Measurements from ENCODE around the gene TMEM243. TPM values are rescaled to one million over a fixed set of nuclear protein-coding genes. Genes with fewer than 3 reads are reported as not detected.

TMEM243 gene
- total RNA-seq, 2 experiments from 2014 or later: 67.0 to 67.2 TPM

DNA sequence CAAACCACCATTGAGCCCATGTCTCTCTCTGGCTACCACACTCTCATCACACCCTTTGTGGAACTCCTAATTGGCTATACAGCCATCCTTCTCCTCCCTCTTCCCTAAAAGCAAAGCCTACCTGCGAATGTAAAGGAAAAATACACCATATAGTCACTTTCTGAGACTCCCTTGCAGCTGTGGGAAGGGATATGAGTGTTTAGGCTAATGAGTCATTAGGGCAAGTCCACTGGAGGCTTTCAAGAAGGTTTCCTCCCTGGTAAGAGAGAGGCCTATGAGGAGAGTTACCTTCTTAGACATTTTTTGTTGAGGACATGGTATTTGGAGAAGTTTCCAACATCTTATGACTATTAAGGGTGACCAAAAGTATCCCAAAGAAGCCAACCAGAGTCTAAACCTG lies 4.1 kb upstream of the TMEM243 start:
- CTCF ChIA-PET: interaction anchor here (0.9 to 2.0 kb wide), 5 partner anchors 12 to 70 kb away, joined by 3 to 5 read pairs (median 3); no protein-coding TSS in a partner anchor
- peaks cover 2% of the 10 kb centered on the region for H3K27me3 Mint-ChIP-seq
- no peak for ATAC-seq
- POLR2A ChIA-PET: interaction anchor here (0.5 kb wide), 1 partner anchor 14 kb away, joined by 3 read pairs; no protein-coding TSS in a partner anchor
- peaks cover 19% of the 10 kb centered on the region for H3K4me1 Mint-ChIP-seq (ENCODE audit: low read depth)
- peaks cover 14% of the 10 kb centered on the region for H3K36me3 Mint-ChIP-seq (ENCODE audit: low read depth)
- no peaks in the 10 kb centered on the region for H3K9me3 Mint-ChIP-seq
- no peak overlapping the region for H3K4me3 Mint-ChIP-seq
- intact Hi-C loops (cut with micrococcal nuclease): loop anchor here (10.0 kb wide), 1 partner anchor 169 kb away; the partner anchor contains the start of gene ELAPOR2
- DNase-seq: peak; percentile 10
- H3K27ac Mint-ChIP-seq: no peak overlapping the region
- TF ChIP-seq, protein P1, sequence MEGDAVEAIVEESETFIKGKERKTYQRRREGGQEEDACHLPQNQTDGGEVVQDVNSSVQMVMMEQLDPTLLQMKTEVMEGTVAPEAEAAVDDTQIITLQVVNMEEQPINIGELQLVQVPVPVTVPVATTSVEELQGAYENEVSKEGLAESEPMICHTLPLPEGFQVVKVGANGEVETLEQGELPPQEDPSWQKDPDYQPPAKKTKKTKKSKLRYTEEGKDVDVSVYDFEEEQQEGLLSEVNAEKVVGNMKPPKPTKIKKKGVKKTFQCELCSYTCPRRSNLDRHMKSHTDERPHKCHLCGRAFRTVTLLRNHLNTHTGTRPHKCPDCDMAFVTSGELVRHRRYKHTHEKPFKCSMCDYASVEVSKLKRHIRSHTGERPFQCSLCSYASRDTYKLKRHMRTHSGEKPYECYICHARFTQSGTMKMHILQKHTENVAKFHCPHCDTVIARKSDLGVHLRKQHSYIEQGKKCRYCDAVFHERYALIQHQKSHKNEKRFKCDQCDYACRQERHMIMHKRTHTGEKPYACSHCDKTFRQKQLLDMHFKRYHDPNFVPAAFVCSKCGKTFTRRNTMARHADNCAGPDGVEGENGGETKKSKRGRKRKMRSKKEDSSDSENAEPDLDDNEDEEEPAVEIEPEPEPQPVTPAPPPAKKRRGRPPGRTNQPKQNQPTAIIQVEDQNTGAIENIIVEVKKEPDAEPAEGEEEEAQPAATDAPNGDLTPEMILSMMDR (IDR thresholded peaks at IDR 0.05): no peak

- Mint-ChIP-seq H3K4me3 (peak overlapping the region; percentile 98), H3K9me3 (no peaks in the 10 kb centered on the region), H3K27me3 (peaks cover 2% of the 10 kb centered on the region), H3K36me3 (ENCODE audit: low read depth) (peaks cover 33% of the 10 kb centered on the region), H3K27ac (peak overlapping the region; percentile 61), H3K4me1 (ENCODE audit: low read depth) (peaks cover 18% of the 10 kb centered on the region)
- ChIA-PET CTCF (interaction anchor here (0.6 to 3.0 kb wide), 11 partner anchors 12 to 294 kb away, joined by 3 to 14 read pairs (median 4); partner anchors contain the start of genes DMTF1 and ELAPOR2), POLR2A (interaction anchor here (0.7 to 7.7 kb wide), 11 partner anchors 10 to 380 kb away, joined by 3 to 90 read pairs (median 7); partner anchors contain the start of genes ABCB1, CROT and DMTF1)
- TF ChIP-seq, protein P1 (IDR thresholded peaks at IDR 0.05): no peak
- peak; percentile 13 for DNase-seq
- intact Hi-C loops (cut with micrococcal nuclease): loop anchor here (10.0 kb wide), 1 partner anchor 166 kb away; the partner anchor contains the start of gene ELAPOR2
- ATAC-seq: no peak
Measured at GRCh38 chr7:87220734-87221215, 1.2 kb upstream of the TMEM243 start.

GRCh38 chr7:87220026-87220733 lies 648 bp upstream of the TMEM243 start:
- peak; percentile 57 for ATAC-seq
- intact Hi-C loops (cut with micrococcal nuclease): loop anchor here (10.0 kb wide), 1 partner anchor 165 kb away; the partner anchor contains the start of gene ELAPOR2
- ChIA-PET CTCF (interaction anchor here (0.6 to 3.0 kb wide), 12 partner anchors 13 to 293 kb away, joined by 3 to 14 read pairs (median 4); partner anchors contain the start of genes DMTF1 and ELAPOR2), POLR2A (interaction anchor here (0.7 to 7.7 kb wide), 20 partner anchors 9 to 380 kb away, joined by 3 to 90 read pairs (median 4); partner anchors contain the start of genes ABCB1, CROT and DMTF1)
- peak; percentile 90 for DNase-seq
- TF ChIP-seq, protein P1 (IDR thresholded peaks at IDR 0.05): no peak
- peaks cover 2% of the 10 kb centered on the region for H3K27me3 Mint-ChIP-seq
- H3K9me3 Mint-ChIP-seq: no peaks in the 10 kb centered on the region
- peaks cover 21% of the 10 kb centered on the region for H3K4me1 Mint-ChIP-seq (ENCODE audit: low read depth)
- peaks cover 37% of the 10 kb centered on the region for H3K36me3 Mint-ChIP-seq (ENCODE audit: low read depth)
- H3K4me3 Mint-ChIP-seq: peak overlapping the region; percentile 98
- H3K27ac Mint-ChIP-seq: peak overlapping the region; percentile 98

DNA sequence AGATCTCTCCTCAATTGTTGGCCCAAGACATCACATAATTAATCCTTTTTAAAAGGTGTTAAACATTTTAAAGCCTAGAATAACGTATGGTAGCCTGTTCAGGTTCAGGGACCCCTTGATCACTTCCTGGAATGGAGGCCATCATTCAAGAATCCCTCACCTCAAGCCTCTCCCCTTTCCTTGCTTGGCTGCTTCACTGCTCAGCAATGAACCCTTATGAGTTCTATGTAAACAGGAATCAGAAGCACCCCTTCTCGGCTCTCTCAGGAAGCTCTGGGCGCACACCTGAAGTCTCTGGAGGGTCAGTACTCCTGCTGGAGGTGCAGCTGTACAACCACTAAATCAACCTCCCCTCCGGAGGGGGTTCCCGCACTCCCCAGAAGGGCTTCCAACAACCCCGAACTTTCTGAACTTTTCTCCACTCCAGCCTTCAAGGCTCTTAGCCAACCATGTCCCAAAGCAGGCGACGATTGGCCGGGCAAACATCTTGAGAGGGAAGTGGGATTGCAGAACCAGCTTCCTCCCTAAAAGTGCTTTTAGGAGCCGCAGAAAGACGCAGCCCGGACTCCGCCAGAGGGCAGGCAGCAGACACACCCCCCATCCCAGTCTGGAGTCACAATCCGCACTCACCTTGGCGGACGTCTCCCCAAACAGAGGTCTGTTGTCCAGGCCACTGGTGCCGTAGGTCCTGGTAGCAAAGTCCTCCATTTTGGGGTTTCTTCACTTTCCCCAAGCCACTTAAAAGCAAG lies 562 bp downstream of the TMEM243 start:
- intact Hi-C loops (cut with micrococcal nuclease): no loop called here
- peak overlapping the region; percentile 98 for H3K4me3 Mint-ChIP-seq
- H3K9me3 Mint-ChIP-seq: no peaks in the 10 kb centered on the region
- peaks cover 31% of the 10 kb centered on the region for H3K4me1 Mint-ChIP-seq (ENCODE audit: low read depth)
- CTCF ChIA-PET: interaction anchor here (0.6 to 3.0 kb wide), 6 partner anchors 17 to 159 kb away, joined by 3 to 14 read pairs (median 4); partner anchors contain the start of genes DMTF1 and ELAPOR2
- POLR2A ChIA-PET: interaction anchor here (1.0 to 7.7 kb wide), 17 partner anchors 8 to 382 kb away, joined by 3 to 90 read pairs (median 5); partner anchors contain the start of genes ABCB1 and DMTF1
- peak overlapping the region; percentile 98 for H3K27ac Mint-ChIP-seq
- DNase-seq (peak; percentile 50), ATAC-seq (no peak)
- TF ChIP-seq, protein P1 (IDR thresholded peaks at IDR 0.05): no peak
- H3K27me3 Mint-ChIP-seq: peaks cover 2% of the 10 kb centered on the region
- peaks cover 48% of the 10 kb centered on the region for H3K36me3 Mint-ChIP-seq (ENCODE audit: low read depth)

Data from activated CD8-positive, alpha-beta T cell treated with anti-CD3 and anti-CD28 coated beads for 36 hours (primary cell).